ENCODE results near the gene ARHGEF40.

GRCh38 chr14:21050597-21050996 is 19.5 kb upstream of the ARHGEF40 start:
- TF ChIP-seq CTCF (IDR thresholded peaks at IDR 0.05), result no peak
- no peak for TF ChIP-seq POLR2A (IDR thresholded peaks at IDR 0.05)
- TF ChIP-seq POLR2AphosphoS5 (IDR thresholded peaks at IDR 0.05), result no peak
